Tibial nerve (tissue), 3 donors: Measurements from ENCODE around the gene SLC45A2.

Source experiments
- CTCF ChIP-seq, 5 experiments: fragments of 200-600 bp in 3 of 5; fragments of 450-650 bp in 2 of 5; sonication (generic) in 3 of 5; IDR thresholded peaks; one replicate each; pipeline ENCODE4 v1.5.1; 2016 to 2019; ENCODE audit warnings: antibody characterized with exemption in 5 of 5, mild to moderate bottlenecking in 3 of 5, moderate library complexity in 2 of 5
- POLR2A ChIP-seq, 2 donors: fragments of 450-650 bp; IDR thresholded peaks; one replicate each; pipeline ENCODE4 v1.6.1; 2017; ENCODE audit warnings: antibody characterized with exemption in 2 of 2, mild to moderate bottlenecking in 2 of 2, moderate library complexity in 2 of 2

DNA sequence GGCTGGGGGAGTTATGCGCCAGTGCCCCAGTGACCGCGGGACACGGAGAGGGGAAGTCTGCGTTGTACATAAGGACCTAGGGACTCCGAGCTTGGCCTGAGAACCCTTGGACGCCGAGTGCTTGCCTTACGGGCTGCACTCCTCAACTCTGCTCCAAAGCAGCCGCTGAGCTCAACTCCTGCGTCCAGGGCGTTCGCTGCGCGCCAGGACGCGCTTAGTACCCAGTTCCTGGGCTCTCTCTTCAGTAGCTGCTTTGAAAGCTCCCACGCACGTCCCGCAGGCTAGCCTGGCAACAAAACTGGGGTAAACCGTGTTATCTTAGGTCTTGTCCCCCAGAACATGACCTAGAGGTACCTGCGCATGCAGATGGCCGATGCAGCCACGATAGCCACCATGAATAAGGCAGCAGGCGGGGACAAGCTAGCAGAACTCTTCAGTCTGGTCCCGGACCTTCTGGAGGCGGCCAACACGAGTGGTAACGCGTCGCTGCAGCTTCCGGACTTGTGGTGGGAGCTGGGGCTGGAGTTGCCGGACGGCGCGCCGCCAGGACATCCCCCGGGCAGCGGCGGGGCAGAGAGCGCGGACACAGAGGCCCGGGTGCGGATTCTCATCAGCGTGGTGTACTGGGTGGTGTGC is 48.0 kb downstream of the SLC45A2 start, which contains the start of gene RXFP3:
- TF ChIP-seq CTCF (IDR thresholded peaks at IDR 0.05): no peak
- no peak for TF ChIP-seq POLR2A (IDR thresholded peaks at IDR 0.05)
